Fibroblast of lung (primary cell): ENCODE data around the gene PSTPIP2.

Source experiments
- EZH2 ChIP-seq: IDR thresholded peaks from 2 replicates; pipeline ENCODE4 v1.5.1; 2012; ENCODE audit warnings: low read length, control low read depth, mild to moderate bottlenecking; ENCODE audit errors: missing control alignments
- TF ChIP-seq, protein P1 (sequence below), 2 donors: IDR thresholded peaks in 1 of 2; conservative IDR thresholded peaks in 1 of 2; 1 replicate in 1 of 2; 2 replicates in 1 of 2; pipeline ENCODE4 v1.5.1; 2011 to 2012; ENCODE audit warnings: low read length in 2 of 2, control low read depth in 1 of 2, inconsistent platforms in 1 of 2, low read depth in 1 of 2, mild to moderate bottlenecking in 1 of 2

DNA sequence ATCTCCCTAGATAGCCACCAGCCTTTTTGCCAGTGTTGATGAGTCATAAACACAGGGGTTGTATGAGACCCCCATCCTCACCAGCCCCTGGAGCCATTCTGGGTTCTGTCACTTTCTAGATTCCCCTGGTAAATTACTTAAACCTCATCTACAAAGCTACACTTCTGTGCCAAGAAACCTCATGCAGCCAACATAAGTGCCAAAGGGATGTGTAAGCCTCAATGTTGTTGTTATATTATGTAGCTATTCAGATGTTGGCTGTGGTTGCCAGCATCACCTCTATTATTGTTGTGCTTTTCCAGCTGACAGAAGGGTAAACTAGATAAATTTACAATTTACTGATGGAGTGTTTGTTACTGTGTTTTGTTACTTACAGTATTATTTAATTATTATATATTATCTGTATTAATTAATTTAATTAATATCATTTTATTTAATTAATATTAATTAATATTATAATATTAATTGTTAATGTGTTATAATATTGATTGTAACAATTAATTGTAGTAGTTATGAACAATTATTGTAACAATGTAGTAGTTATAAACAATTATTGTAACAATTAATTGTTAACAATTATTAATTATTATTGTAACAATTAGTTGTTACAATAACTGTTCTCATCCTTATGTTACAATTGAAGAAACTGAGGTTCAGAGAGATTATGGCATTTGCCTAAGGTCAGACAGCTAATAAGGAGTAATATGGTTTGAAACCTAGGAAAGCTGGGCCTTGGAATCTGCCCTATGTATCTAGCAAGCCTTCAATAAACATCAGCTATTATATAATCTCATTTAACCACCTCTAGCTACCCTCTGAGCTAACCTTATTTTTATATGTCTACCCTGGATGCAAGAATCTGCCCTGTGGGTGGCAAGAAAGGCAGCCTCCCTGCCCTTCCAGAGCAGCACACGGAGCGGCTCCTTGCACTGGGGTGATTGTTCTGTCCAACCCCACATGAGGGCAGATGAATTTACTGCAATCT lies 36.1 kb downstream of the PSTPIP2 start:
- TF ChIP-seq, protein P1, sequence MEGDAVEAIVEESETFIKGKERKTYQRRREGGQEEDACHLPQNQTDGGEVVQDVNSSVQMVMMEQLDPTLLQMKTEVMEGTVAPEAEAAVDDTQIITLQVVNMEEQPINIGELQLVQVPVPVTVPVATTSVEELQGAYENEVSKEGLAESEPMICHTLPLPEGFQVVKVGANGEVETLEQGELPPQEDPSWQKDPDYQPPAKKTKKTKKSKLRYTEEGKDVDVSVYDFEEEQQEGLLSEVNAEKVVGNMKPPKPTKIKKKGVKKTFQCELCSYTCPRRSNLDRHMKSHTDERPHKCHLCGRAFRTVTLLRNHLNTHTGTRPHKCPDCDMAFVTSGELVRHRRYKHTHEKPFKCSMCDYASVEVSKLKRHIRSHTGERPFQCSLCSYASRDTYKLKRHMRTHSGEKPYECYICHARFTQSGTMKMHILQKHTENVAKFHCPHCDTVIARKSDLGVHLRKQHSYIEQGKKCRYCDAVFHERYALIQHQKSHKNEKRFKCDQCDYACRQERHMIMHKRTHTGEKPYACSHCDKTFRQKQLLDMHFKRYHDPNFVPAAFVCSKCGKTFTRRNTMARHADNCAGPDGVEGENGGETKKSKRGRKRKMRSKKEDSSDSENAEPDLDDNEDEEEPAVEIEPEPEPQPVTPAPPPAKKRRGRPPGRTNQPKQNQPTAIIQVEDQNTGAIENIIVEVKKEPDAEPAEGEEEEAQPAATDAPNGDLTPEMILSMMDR (conservative IDR thresholded peaks at IDR 0.05 in 1 of 2, IDR thresholded peaks at IDR 0.05 in 1 of 2; ENCODE audit: low read depth in 1 of 2, low read length in 2 of 2) = no peak
- TF ChIP-seq EZH2 = no peak
